Prostate gland (tissue), 2 donors: ENCODE results near the gene VPS37B.

Experiments
- POLR2A ChIP-seq: fragments of 450-650 bp; IDR thresholded peaks from one replicate; pipeline ENCODE4 v1.6.1; 2016; ENCODE audit warnings: antibody characterized with exemption, mild to moderate bottlenecking
- TF ChIP-seq, protein P1 (sequence below), 4 experiments: fragments of 200-600 bp in 2 of 4; fragments of 450-650 bp in 2 of 4; sonication (generic) in 2 of 4; IDR thresholded peaks; 1 replicate in 3 of 4; 2 replicates in 1 of 4; pipeline ENCODE4 v1.5.1; 2016 to 2019; ENCODE audit warnings: antibody characterized with exemption in 4 of 4, mild to moderate bottlenecking in 2 of 4, moderate library complexity in 2 of 4

DNA sequence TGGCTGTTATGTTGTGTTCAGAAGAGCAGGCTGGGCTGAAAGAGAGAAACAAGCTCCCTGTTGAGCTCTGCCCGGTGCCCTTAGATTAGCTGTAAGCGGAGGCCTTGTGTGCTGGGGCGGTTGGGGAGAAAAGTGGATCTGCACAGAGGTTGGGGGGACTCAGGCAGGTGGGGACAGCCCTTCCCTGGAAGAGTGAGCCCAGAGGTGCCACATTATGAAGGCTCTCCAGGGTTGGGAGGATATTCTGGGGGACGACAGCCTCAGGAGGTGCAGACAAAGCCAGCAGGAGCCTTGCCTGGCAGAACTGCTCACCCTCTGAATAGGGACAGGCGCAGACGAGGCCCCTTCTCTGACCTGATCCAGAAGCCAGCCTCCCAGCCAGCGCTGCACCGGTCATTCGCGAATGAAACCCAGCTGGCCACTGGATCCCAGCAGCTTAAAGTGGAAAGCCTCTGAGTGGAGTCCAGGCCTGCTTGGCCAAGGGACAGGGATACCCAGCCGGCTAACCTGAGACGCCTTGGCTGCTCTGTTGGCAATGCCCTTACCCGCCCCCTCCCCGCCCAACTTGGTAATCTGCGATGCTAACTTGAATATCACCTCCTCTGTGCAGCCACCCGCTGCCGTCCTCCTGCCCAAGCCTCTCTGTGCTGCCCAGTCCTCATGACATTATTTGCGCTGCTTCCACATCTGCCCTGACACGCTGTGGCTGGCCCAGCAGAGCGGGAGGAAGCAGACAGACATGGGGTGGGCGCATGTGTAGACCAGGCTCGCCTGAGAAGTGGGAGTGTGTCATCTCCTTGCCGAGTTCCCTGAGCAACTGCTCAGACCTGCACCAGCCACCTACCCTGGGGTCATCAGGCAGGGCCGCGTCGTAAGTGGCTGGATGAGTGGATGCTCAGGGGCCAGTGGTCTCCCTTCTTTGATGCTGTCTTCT is 55.1 kb downstream of the VPS37B start:
- TF ChIP-seq, protein P1, sequence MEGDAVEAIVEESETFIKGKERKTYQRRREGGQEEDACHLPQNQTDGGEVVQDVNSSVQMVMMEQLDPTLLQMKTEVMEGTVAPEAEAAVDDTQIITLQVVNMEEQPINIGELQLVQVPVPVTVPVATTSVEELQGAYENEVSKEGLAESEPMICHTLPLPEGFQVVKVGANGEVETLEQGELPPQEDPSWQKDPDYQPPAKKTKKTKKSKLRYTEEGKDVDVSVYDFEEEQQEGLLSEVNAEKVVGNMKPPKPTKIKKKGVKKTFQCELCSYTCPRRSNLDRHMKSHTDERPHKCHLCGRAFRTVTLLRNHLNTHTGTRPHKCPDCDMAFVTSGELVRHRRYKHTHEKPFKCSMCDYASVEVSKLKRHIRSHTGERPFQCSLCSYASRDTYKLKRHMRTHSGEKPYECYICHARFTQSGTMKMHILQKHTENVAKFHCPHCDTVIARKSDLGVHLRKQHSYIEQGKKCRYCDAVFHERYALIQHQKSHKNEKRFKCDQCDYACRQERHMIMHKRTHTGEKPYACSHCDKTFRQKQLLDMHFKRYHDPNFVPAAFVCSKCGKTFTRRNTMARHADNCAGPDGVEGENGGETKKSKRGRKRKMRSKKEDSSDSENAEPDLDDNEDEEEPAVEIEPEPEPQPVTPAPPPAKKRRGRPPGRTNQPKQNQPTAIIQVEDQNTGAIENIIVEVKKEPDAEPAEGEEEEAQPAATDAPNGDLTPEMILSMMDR (IDR thresholded peaks at IDR 0.05) = no peak
- TF ChIP-seq POLR2A = no peak
